ENCODE data around the gene UBE2F. TPM values are rescaled to one million over a fixed set of nuclear protein-coding genes. Genes with fewer than 3 reads are reported as not detected.

Gene UBE2F
- total and polyA plus RNA-seq, 2 of the 13 experiments (the other 11 are each of a cell fraction or from before 2014, with no cell fraction given): 35.4 to 73.1 TPM

- TF ChIP-seq ASH2L (IDR thresholded peaks at IDR 0.05; ENCODE audit: insufficient read length, low read depth, low read length) (no peak), ZNF282 (IDR thresholded peaks at IDR 0.05; ENCODE audit: partially characterized antibody) (no peak), PCBP1 (IDR thresholded peaks at IDR 0.05; ENCODE audit: borderline replicate concordance, low read depth, low read length) (no peak), CREM (IDR thresholded peaks at IDR 0.05) (no peak), CREM (CRISPR knock-in tag; IDR thresholded peaks at IDR 0.05) (no peak), ZBTB1 (CRISPR knock-in tag; IDR thresholded peaks at IDR 0.05; ENCODE audit: borderline replicate concordance) (no peak), E2F2 (CRISPR knock-in tag; IDR thresholded peaks at IDR 0.05; ENCODE audit: borderline replicate concordance) (no peak), FIP1L1 (IDR thresholded peaks at IDR 0.05; ENCODE audit: borderline replicate concordance, insufficient read depth, low read depth, low read length) (peak; percentile 93; the same call in 1 of the 2 replicates), ZUFSP (CRISPR knock-in tag; IDR thresholded peaks at IDR 0.05; ENCODE audit: borderline replicate concordance) (no peak), FOXO1 (CRISPR knock-in tag; IDR thresholded peaks at IDR 0.05) (no peak), ZNF557 (CRISPR knock-in tag; IDR thresholded peaks at IDR 0.05) (no peak), ZNF556 (CRISPR knock-in tag; IDR thresholded peaks at IDR 0.05; ENCODE audit: borderline replicate concordance) (no peak), ZSCAN20 (CRISPR knock-in tag; IDR thresholded peaks at IDR 0.05; ENCODE audit: borderline replicate concordance) (no peak; the same call in 1 of the 2 replicates), ZNF33A (CRISPR knock-in tag; IDR thresholded peaks at IDR 0.05; ENCODE audit: borderline replicate concordance) (no peak), CSRNP1 (CRISPR knock-in tag; IDR thresholded peaks at IDR 0.05) (no peak), MXD1 (CRISPR knock-in tag; IDR thresholded peaks at IDR 0.05) (0 out of 2 replicates have a peak, but pooled peaks have one; percentile 24), FOXK1 (CRISPR knock-in tag; IDR thresholded peaks at IDR 0.05; ENCODE audit: borderline replicate concordance, low read depth) (no peak), GFI1 (CRISPR knock-in tag; IDR thresholded peaks at IDR 0.05; ENCODE audit: borderline replicate concordance) (no peak), TEAD3 (CRISPR knock-in tag; optimal IDR thresholded peaks at IDR 0.05; ENCODE audit: borderline replicate concordance) (peak; percentile 6), IRF1 (CRISPR knock-in tag; IDR thresholded peaks at IDR 0.05; ENCODE audit: low read depth) (no peak), RBM22 (optimal IDR thresholded peaks at IDR 0.05; ENCODE audit: low read length) (no peak), ZNF569 (CRISPR knock-in tag; IDR thresholded peaks at IDR 0.05; ENCODE audit: borderline replicate concordance) (no peak), SMARCC2 (IDR thresholded peaks at IDR 0.05) (no peak), ARNT2 (CRISPR knock-in tag; IDR thresholded peaks at IDR 0.05; ENCODE audit: low read depth) (no peak), ZNF850 (CRISPR knock-in tag; conservative IDR thresholded peaks at IDR 0.05) (no peak)
Observed at GRCh38 chr2:237923481-237924163, 43.2 kb upstream of the UBE2F start (continued).
